Osteoblast (primary cell): ENCODE results near the gene TMED9. TPM values are rescaled to one million over a fixed set of nuclear protein-coding genes. Genes with fewer than 3 reads are reported as not detected.

ENCODE experiments used
- DNase-seq: peaks from one replicate; pipeline ENCODE4 v3.0.0; 2011; ENCODE audit warnings: low spot score, mixed read lengths; ENCODE audit not compliant: insufficient read length; ENCODE audit errors: missing footprints
- H2AFZ ChIP-seq: 2 replicates; pipeline ENCODE4 v1.6.0; 2011; ENCODE audit warnings: mild to moderate bottlenecking, low read length
- H3K27ac ChIP-seq: 2 replicates; pipeline ENCODE4 v1.5.1; 2011; ENCODE audit warnings: mild to moderate bottlenecking, low read depth, low read length, moderate library complexity
- H3K27me3 ChIP-seq: 2 replicates; pipeline ENCODE4 v1.6.0; 2012; ENCODE audit warnings: mild to moderate bottlenecking, control low read depth, inconsistent platforms, low read length, moderate library complexity; ENCODE audit not compliant: insufficient read depth
- H3K36me3 ChIP-seq: 2 replicates; pipeline ENCODE4 v1.5.1; 2011; ENCODE audit warnings: mild to moderate bottlenecking, low read length, control low read depth, moderate library complexity; ENCODE audit not compliant: insufficient read depth
- H3K4me1 ChIP-seq: 2 replicates; pipeline ENCODE4 v1.5.1; 2011; ENCODE audit warnings: mild to moderate bottlenecking, low read length, control low read depth, moderate library complexity; ENCODE audit not compliant: insufficient read depth
- H3K4me2 ChIP-seq: 2 replicates; pipeline ENCODE4 v1.6.0; 2011; ENCODE audit warnings: mild to moderate bottlenecking, low read length; ENCODE audit not compliant: insufficient read depth
- H3K4me3 ChIP-seq: fragments of 200-600 bp; sonication (generic); 3 replicates; pipeline ENCODE4 v1.5.1; 2012; ENCODE audit warnings: mild to moderate bottlenecking, low read length, inconsistent platforms; ENCODE audit not compliant: insufficient read depth
- H3K79me2 ChIP-seq: 2 replicates; pipeline ENCODE4 v1.6.0; 2012; ENCODE audit warnings: mild to moderate bottlenecking, low read length, control low read depth, inconsistent platforms; ENCODE audit not compliant: insufficient read depth
- H3K9me3 ChIP-seq: 2 replicates; pipeline ENCODE4 v1.5.1; 2011; ENCODE audit warnings: low read depth, low read length, control low read depth
- H4K20me1 ChIP-seq: 2 replicates; pipeline ENCODE4 v1.6.0; 2012; ENCODE audit warnings: mild to moderate bottlenecking, low read length, control low read depth; ENCODE audit not compliant: insufficient read depth
- total RNA-seq: library from RNA; depleted of rRNA; stranded (reverse); fragments of >200 nt; gene quantifications from 2 replicates; pipeline ENCODE4 v1.2.3, GENCODE V29; 2012
- TF ChIP-seq, protein P1 (sequence below): IDR thresholded peaks from 2 replicates; pipeline ENCODE4 v1.5.1; 2011; ENCODE audit warnings: mild to moderate bottlenecking, low read depth, low read length, moderate library complexity; ENCODE audit errors: extremely low read depth

TMED9 gene
- total RNA-seq, 1 donor: 96.6 TPM

DNA sequence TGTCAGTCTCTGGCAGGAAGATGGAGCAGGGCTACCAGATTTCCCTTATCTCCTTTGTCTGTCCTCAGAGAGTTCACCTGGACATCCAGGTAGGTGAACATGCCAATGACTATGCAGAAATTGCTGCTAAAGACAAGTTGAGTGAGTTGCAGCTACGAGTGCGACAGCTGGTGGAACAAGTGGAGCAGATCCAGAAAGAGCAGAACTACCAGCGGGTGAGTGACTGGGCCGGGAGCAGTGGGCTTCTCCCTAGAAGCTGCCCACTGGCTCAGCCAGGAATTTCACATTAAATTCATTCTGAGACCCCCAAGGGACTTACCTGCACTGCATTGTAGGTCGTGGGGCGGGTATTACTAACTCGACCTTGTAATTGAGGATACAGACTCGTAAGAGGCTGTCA is 2.1 kb downstream of the TMED9 start:
- Histone ChIP-seq H2AFZ (no peak overlapping the region), H3K27me3 (peaks cover 19% of the 10 kb centered on the region), H4K20me1 (peaks cover 25% of the 10 kb centered on the region), H3K9me3 (no peaks in the 10 kb centered on the region), H3K27ac (no peak overlapping the region), H3K36me3 (peaks cover 36% of the 10 kb centered on the region), H3K4me1 (peaks cover 22% of the 10 kb centered on the region), H3K4me3 (no peak overlapping the region), H3K79me2 (peaks cover 25% of the 10 kb centered on the region), H3K4me2 (no peak overlapping the region)
- no peak for DNase-seq
- TF ChIP-seq, protein P1, sequence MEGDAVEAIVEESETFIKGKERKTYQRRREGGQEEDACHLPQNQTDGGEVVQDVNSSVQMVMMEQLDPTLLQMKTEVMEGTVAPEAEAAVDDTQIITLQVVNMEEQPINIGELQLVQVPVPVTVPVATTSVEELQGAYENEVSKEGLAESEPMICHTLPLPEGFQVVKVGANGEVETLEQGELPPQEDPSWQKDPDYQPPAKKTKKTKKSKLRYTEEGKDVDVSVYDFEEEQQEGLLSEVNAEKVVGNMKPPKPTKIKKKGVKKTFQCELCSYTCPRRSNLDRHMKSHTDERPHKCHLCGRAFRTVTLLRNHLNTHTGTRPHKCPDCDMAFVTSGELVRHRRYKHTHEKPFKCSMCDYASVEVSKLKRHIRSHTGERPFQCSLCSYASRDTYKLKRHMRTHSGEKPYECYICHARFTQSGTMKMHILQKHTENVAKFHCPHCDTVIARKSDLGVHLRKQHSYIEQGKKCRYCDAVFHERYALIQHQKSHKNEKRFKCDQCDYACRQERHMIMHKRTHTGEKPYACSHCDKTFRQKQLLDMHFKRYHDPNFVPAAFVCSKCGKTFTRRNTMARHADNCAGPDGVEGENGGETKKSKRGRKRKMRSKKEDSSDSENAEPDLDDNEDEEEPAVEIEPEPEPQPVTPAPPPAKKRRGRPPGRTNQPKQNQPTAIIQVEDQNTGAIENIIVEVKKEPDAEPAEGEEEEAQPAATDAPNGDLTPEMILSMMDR: no peak

DNA sequence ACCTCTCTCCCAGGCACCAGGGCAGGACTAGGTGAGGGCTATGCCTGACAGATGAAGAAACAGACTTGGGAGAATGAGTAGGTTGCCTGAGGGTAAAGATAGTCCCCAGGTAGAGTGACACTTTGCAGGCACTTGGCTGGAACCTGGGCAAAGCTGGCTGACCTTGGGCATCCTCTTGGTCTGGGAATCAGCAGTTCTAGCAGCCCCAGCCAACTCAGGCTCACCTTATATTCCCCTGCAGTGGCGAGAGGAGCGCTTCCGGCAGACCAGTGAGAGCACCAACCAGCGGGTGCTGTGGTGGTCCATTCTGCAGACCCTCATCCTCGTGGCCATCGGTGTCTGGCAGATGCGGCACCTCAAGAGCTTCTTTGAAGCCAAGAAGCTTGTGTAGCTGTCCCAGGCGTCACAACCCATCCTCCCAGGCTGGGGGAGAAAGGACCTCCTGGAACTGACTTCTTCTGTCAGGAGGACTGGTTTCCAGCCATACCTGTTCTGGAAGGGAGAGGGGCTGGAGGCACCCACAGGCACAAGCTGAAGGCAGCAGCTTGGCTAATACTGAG is 3.1 kb downstream of the TMED9 start:
- peaks cover 10% of the 10 kb centered on the region for H3K27me3 ChIP-seq
- no peaks in the 10 kb centered on the region for H3K9me3 ChIP-seq
- no peak overlapping the region for H3K4me2 ChIP-seq
- H4K20me1 ChIP-seq: peaks cover 25% of the 10 kb centered on the region
- H3K4me3 ChIP-seq: no peak overlapping the region
- H3K4me1 ChIP-seq: peaks cover 22% of the 10 kb centered on the region
- no peak overlapping the region for H3K27ac ChIP-seq
- TF ChIP-seq, protein P1: no peak
- peaks cover 36% of the 10 kb centered on the region for H3K36me3 ChIP-seq
- DNase-seq: no peak
- H2AFZ ChIP-seq: no peak overlapping the region
- peaks cover 25% of the 10 kb centered on the region for H3K79me2 ChIP-seq

DNA sequence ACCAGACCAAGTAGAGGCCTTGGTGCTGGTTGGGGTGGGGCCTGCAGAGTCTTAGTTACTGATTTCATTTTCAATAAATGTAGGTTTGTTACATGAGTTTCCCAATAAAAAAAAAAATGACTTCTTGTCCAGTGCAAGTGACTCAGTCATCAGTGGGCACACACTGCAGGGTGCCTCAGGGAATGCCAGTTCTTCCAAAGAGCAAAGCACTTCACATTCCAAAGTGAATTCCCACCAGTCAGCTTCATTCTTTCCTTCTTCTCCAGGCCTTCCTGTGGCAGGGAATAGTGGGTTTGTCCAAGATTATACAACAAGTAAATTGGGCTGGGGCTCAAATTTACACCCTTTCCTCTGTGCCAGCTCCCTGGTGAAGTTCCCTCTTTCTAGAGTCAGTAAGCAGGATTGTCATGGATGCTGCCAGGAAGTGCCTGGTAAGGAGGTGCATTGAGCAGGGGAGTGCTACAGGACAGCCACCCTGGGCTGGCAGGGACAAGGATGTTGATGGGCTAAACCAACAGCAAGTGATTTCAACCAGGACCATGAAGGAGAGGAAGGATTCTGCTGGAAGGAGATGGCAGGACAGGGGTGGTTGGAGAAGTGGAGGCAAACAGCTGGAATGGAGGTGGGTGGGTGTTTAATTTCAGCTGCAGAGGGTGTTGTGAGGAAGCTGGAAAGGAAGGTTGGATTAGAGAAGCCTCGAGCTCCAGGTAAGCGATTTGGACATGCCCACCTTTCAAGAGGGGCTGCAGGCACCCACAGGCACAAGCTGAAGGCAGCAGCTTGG is 4.2 kb downstream of the TMED9 start:
- Histone ChIP-seq H3K4me3 (no peak overlapping the region), H3K9me3 (no peaks in the 10 kb centered on the region), H2AFZ (no peak overlapping the region), H3K27ac (no peak overlapping the region), H3K4me1 (peaks cover 29% of the 10 kb centered on the region), H3K27me3 (no peaks in the 10 kb centered on the region), H4K20me1 (peaks cover 25% of the 10 kb centered on the region), H3K4me2 (no peak overlapping the region), H3K36me3 (peaks cover 36% of the 10 kb centered on the region), H3K79me2 (peaks cover 36% of the 10 kb centered on the region)
- TF ChIP-seq, protein P1: no peak
- no peak for DNase-seq

DNA sequence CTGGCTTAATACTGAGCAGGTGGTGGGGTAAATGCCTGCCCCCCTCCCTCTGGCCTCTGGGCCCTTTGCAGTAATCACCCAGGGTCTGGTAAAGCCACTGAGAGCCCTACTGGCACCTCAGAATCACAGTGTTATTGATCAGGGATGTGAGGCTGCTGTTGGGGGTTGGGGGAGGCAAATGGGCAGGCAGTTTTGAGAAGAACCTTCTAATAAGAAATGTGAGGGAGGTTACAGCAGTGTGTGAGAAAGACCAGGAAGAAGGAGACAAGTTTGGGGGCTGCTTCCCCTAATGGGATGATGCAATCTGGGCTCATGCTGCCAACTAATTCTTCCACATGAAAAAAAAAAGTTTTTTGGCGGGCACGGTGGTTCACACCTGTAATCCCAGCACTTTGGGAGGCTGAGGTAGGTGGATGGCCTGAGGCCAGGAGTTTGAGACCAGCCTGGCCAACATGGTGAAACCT is 4.8 kb downstream of the TMED9 start:
- Histone ChIP-seq H2AFZ (no peak overlapping the region), H3K4me1 (peaks cover 27% of the 10 kb centered on the region), H3K4me2 (no peak overlapping the region), H3K27me3 (no peaks in the 10 kb centered on the region), H3K27ac (no peak overlapping the region), H3K9me3 (no peaks in the 10 kb centered on the region), H3K36me3 (peaks cover 36% of the 10 kb centered on the region), H4K20me1 (peaks cover 27% of the 10 kb centered on the region), H3K4me3 (no peak overlapping the region), H3K79me2 (peaks cover 42% of the 10 kb centered on the region)
- DNase-seq: peak; percentile 79
- TF ChIP-seq, protein P1: no peak
